K562 (cell line): ENCODE measurements around the gene C13orf42. TPM values are rescaled to one million over a fixed set of nuclear protein-coding genes. Genes with fewer than 3 reads are reported as not detected.

Source experiments
- ATAC-seq: fragments of 200-7000 bp; cut with Tn5 transposase; 3 replicates; pipeline ENCODE4 v1.9.1; 2020; ENCODE audit warnings: moderate library complexity
- BruUV-seq: library from RNA; stranded (reverse); fragments of 400-500 nt; replicated peaks from 2 replicates; lab custom pipeline; 2021; lab: Mats Ljungman, UMichigan
- CTCF ChIA-PET: fragments of 300-600 bp; formaldehyde crosslinking; extraction: SDS; loops from one replicate; lab custom pipeline; 2021; ENCODE audit warnings: low intra/inter-chr PET ratio; lab: Yijun Ruan, JAX
- POLR2A ChIA-PET: fragments of 300-600, 350-650 bp; sonication (Branson Sonifier 250); formaldehyde crosslinking; extraction: SDS; loops from one replicate; lab custom pipeline; 2021; ENCODE audit warnings: antibody characterized with exemption, inconsistent platforms; lab: Yijun Ruan, JAX
- DNase-seq, 4 experiments: peaks; one replicate each; pipeline versions ENCODE4 v3.0.0 to v3.0.0-alpha.2; 2011 to 2018; ENCODE audit warnings: low spot score in 3 of 4, mixed read lengths in 3 of 4; ENCODE audit errors: extremely low read depth in 1 of 4
- FAIRE-seq: peaks from 2 replicates; lab custom pipeline; 2011; peaks lifted over from hg19 to GRCh38; lab: Jason Lieb, UNC
- H2AFZ ChIP-seq: 2 replicates; pipeline ENCODE4 v1.6.0; 2011; ENCODE audit warnings: low read depth, low read length, control low read depth, inconsistent platforms
- H3K27ac ChIP-seq: fragments of 200-600 bp; 3 replicates; pipeline ENCODE4 v1.8.0; 2011; ENCODE audit warnings: low read depth, mild to moderate bottlenecking, control low read depth, inconsistent platforms, low read length, moderate library complexity, mixed read lengths; ENCODE audit errors: extremely low read depth
- H3K27me3 ChIP-seq, 2 experiments: fragments of 300-600 bp in 1 of 2; 2 replicates in 1 of 2; 3 replicates in 1 of 2; pipeline versions ENCODE4 v1.6.0 to v1.8.0; 2011; ENCODE audit warnings: inconsistent platforms in 2 of 2, low read length in 2 of 2, mild to moderate bottlenecking in 1 of 2, mixed read lengths in 1 of 2, moderate library complexity in 1 of 2; ENCODE audit not compliant: control insufficient read depth in 2 of 2, insufficient read depth in 2 of 2
- H3K36me3 ChIP-seq: fragments of 300-600 bp; 3 replicates; pipeline ENCODE4 v1.8.0; 2011; ENCODE audit warnings: mild to moderate bottlenecking, low read length, inconsistent platforms; ENCODE audit not compliant: control insufficient read depth, insufficient read depth
- H3K4me1 ChIP-seq, 2 experiments: fragments of 200-600 bp in 1 of 2; replicated peaks in 1 of 2; 2 replicates in 1 of 2; 3 replicates in 1 of 2; pipeline versions ENCODE4 v1.5.1 to v1.8.0; 2011; ENCODE audit warnings: inconsistent platforms in 2 of 2, low read length in 2 of 2, mild to moderate bottlenecking in 1 of 2, mixed read lengths in 1 of 2, moderate library complexity in 1 of 2; ENCODE audit not compliant: control insufficient read depth in 2 of 2, insufficient read depth in 2 of 2
- H3K4me2 ChIP-seq: 2 replicates; pipeline ENCODE4 v1.6.1; 2011; ENCODE audit warnings: low read length, control low read depth, inconsistent platforms, mixed read lengths; ENCODE audit not compliant: insufficient read depth
- H3K4me3 ChIP-seq: fragments of 200-600 bp; sonication (generic), shearing (Covaris generic); 2 replicates; pipeline ENCODE4 v1.5.1; 2016; ENCODE audit warnings: control low read depth, inconsistent platforms
- H3K79me2 ChIP-seq: fragments of 200-600 bp; 3 replicates; pipeline ENCODE4 v1.8.0; 2011; ENCODE audit warnings: low read length, inconsistent platforms; ENCODE audit not compliant: control insufficient read depth, insufficient read depth
- H3K9ac ChIP-seq, 2 experiments: 2 replicates each; pipeline versions ENCODE4 v1.6.0 to v1.6.1; 2011; ENCODE audit warnings: low read depth in 2 of 2, low read length in 2 of 2, control low read depth in 1 of 2, inconsistent platforms in 1 of 2, mild to moderate bottlenecking in 1 of 2, mixed read lengths in 1 of 2; ENCODE audit not compliant: insufficient read depth in 1 of 2
- H3K9me1 ChIP-seq: one replicate; pipeline ENCODE4 v1.6.0; 2011; ENCODE audit warnings: inconsistent platforms, mild to moderate bottlenecking, low read length, moderate library complexity; ENCODE audit not compliant: control insufficient read depth, insufficient read depth
- H3K9me3 ChIP-seq: replicated peaks from 2 replicates; pipeline ENCODE4 v1.5.1; 2011; ENCODE audit warnings: low read depth, low read length, inconsistent platforms; ENCODE audit not compliant: control insufficient read depth, insufficient read depth
- H4K20me1 ChIP-seq: replicated peaks from 2 replicates; pipeline ENCODE4 v1.6.1; 2011; ENCODE audit warnings: low read length, inconsistent platforms, mixed read lengths; ENCODE audit not compliant: control insufficient read depth, insufficient read depth
- ETV6 ChIP-seq, 3 experiments: fragments of 150-350 bp in 1 of 3; sonication (generic) in 1 of 3; formaldehyde crosslinking in 1 of 3; IDR thresholded peaks; 2 replicates each; pipeline versions ENCODE4 v1.6.1 to v1.8.0; 2014 to 2022; ENCODE audit warnings: borderline replicate concordance in 2 of 3, low read depth in 2 of 3, antibody characterized with exemption in 1 of 3, low read length in 1 of 3, mild to moderate bottlenecking in 1 of 3, missing genetic modification reagents in 1 of 3
- POU5F1 ChIP-seq: fragments of 150-350 bp; IDR thresholded peaks from 2 replicates; pipeline ENCODE4 v1.6.1; 2014; ENCODE audit warnings: borderline replicate concordance, low read length, low read depth, mild to moderate bottlenecking; ENCODE audit not compliant: partially characterized antibody
- SLC30A9 ChIP-seq: fragments of 250-450 bp; sonication (Bioruptor Pico); IDR thresholded peaks from 2 replicates; pipeline ENCODE4 v1.8.0; 2022; ENCODE audit warnings: mild to moderate bottlenecking, moderate library complexity
- ZKSCAN1 ChIP-seq: fragments of 150-350 bp; IDR thresholded peaks from 2 replicates; pipeline ENCODE4 v1.6.1; 2016; ENCODE audit warnings: low read depth, low read length
- ZNF263 ChIP-seq: sonication (generic); formaldehyde crosslinking; IDR thresholded peaks from 2 replicates; pipeline ENCODE4 v1.8.0; 2022; ENCODE audit warnings: mild to moderate bottlenecking, missing genetic modification reagents, borderline replicate concordance
- ZNF431 ChIP-seq: sonication (generic); formaldehyde crosslinking; IDR thresholded peaks from 2 replicates; pipeline ENCODE4 v1.8.0; 2022; ENCODE audit warnings: mild to moderate bottlenecking, missing genetic modification reagents
- WGBS: fragments of 100-300 bp; shearing (Covaris generic); methylation state at CpG from one replicate; pipeline ENCODE4 v1.1.6; 2016; ENCODE audit warnings: low coverage, mixed read lengths; ENCODE audit not compliant: insufficient coverage; ENCODE audit errors: missing lambda C conversion rate; 5-methylcytosine and 5-hydroxymethylcytosine counted together
- in situ Hi-C: fragments of 300-500 bp; cut with MboI; formaldehyde crosslinking; loops from 4 replicates; pipeline ENCODE4 v1.15.0; 2018; ENCODE audit warnings: inconsistent platforms, mixed read lengths
- intact Hi-C: fragments of 100-400 bp; cut with micrococcal nuclease; formaldehyde crosslinking; loops from 2 replicates; pipeline ENCODE4 v1.14.2; 2022
- polyA plus RNA-seq, 8 experiments: library from polyadenylated mRNA; depleted of rRNA in 4 of 8; stranded (reverse) in 5 of 8; unstranded in 3 of 8; fragments of >200 nt; fragmentation: Nextera tagmentation in 2 of 8; fragmentation: Illumina TruSeq in 1 of 8; extraction: Ambion mirVana in 2 of 8; extraction: Trizol in 1 of 8; gene quantifications; 2 replicates each; pipeline versions ENCODE4 v1.2.1 to v1.2.3, GENCODE V29; 2011 to 2014; ENCODE audit warnings: inconsistent platforms in 1 of 8, missing spikeins in 1 of 8
- total RNA-seq, 7 experiments: library from RNA; depleted of rRNA in 6 of 7; stranded (reverse); fragments of >200 nt in 6 of 7; fragmentation: Illumina TruSeq in 2 of 7; extraction: Trizol in 2 of 7; gene quantifications; 2 replicates each; pipeline versions ENCODE4 v1.2.1 to v1.2.3, GENCODE V29; 2011 to 2021; ENCODE audit warnings: low replicate concordance in 1 of 7
- TF ChIP-seq, protein P1 (sequence below): fragments of 250-450 bp; sonication (Bioruptor Pico); IDR thresholded peaks from 2 replicates; pipeline ENCODE4 v1.5.0; 2022; ENCODE audit warnings: mild to moderate bottlenecking
- TF ChIP-seq, protein P2 (sequence below), 2 experiments: IDR thresholded peaks in 1 of 2; conservative IDR thresholded peaks in 1 of 2; 2 replicates each; pipeline ENCODE4 v1.6.1; 2016; ENCODE audit warnings: low read depth in 2 of 2, mild to moderate bottlenecking in 1 of 2, missing compliant biosample characterization in 1 of 2, missing genetic modification characterization in 1 of 2, moderate library complexity in 1 of 2

Gene C13orf42
- total and polyA plus RNA-seq, 9 of the 15 experiments (the other 6 are each of a cell fraction or from before 2014, with no cell fraction given), result 0.18 TPM; not detected in 8

DNA sequence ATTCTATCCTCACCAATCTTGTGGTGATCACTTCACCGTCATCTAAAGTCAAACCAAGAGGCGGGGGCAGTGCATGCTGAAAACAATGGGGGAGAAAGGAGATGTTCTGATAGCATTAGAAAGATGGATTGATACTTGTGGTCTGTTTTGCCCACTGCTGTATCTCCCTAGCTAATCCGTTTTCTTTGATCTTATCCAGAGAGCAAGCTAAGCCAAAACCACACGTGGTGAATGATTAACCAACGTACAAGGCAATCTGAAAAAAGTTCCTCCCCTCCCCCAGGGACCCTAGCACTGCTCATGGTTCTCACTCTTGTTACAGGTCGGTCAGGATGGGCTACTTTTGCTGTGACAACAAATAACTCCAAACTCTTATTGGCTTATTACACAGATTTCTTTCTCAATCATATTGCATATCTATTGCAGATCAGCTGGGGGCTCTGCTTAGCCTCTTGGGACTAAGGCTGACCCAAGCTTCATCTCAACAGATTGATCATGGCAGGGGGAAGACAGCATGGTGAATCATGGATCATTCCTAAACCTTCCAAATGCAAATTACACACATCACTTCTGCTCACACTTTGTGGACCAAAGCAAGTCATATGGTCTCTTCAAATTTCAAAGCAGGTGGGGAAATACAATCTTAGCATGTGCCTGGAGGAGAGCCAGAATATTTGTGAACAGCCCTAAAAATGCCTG is 11.9 kb upstream of the C13orf42 start:
- intact Hi-C loops, result no loop called here
- H3K9me1 ChIP-seq, result no peaks in the 10 kb centered on the region
- ChIA-PET POLR2A (no interaction called here), CTCF (no interaction called here)
- no peak for DNase-seq
- ATAC-seq, result no peak
- in situ Hi-C loops, result loop anchor here (10.0 kb wide), 1 partner anchor 672 kb away; no protein-coding TSS in a partner anchor
- no peaks in the 10 kb centered on the region for H3K27me3 ChIP-seq
- H3K9me3 ChIP-seq, result no peaks in the 10 kb centered on the region
- H3K36me3 ChIP-seq, result no peaks in the 10 kb centered on the region
- no peak overlapping the region for H3K4me3 ChIP-seq
- no peaks in the 10 kb centered on the region for H4K20me1 ChIP-seq
- no peak overlapping the region for H2AFZ ChIP-seq
- H3K27ac ChIP-seq, result no peak overlapping the region
- H3K4me1 ChIP-seq, result no peaks in the 10 kb centered on the region
- H3K79me2 ChIP-seq, result no peaks in the 10 kb centered on the region
- H3K9ac ChIP-seq, result no peak overlapping the region
- no peak overlapping the region for H3K4me2 ChIP-seq
- no TSS peak for BruUV-seq
- 4% methylated on average over 6 of the region's 6 CpGs for WGBS
- no peak for FAIRE-seq
- TF ChIP-seq ETV6 (IDR thresholded peaks at IDR 0.05; ENCODE audit: borderline replicate concordance in 1 of 2, low read depth in 2 of 2, low read length in 1 of 2) (no peak), ETV6 (CRISPR knock-in tag; IDR thresholded peaks at IDR 0.05; ENCODE audit: borderline replicate concordance) (no peak), ZNF263 (CRISPR knock-in tag) (no peak), SLC30A9 (CRISPR knock-in tag) (no peak), ZKSCAN1 (no peak), POU5F1 (no peak), ZNF431 (CRISPR knock-in tag) (no peak)
- TF ChIP-seq, protein P1, sequence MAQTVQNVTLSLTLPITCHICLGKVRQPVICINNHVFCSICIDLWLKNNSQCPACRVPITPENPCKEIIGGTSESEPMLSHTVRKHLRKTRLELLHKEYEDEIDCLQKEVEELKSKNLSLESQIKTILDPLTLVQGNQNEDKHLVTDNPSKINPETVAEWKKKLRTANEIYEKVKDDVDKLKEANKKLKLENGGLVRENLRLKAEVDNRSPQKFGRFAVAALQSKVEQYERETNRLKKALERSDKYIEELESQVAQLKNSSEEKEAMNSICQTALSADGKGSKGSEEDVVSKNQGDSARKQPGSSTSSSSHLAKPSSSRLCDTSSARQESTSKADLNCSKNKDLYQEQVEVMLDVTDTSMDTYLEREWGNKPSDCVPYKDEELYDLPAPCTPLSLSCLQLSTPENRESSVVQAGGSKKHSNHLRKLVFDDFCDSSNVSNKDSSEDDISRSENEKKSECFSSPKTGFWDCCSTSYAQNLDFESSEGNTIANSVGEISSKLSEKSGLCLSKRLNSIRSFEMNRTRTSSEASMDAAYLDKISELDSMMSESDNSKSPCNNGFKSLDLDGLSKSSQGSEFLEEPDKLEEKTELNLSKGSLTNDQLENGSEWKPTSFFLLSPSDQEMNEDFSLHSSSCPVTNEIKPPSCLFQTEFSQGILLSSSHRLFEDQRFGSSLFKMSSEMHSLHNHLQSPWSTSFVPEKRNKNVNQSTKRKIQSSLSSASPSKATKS (CRISPR knock-in tag), result no peak
- TF ChIP-seq, protein P2, sequence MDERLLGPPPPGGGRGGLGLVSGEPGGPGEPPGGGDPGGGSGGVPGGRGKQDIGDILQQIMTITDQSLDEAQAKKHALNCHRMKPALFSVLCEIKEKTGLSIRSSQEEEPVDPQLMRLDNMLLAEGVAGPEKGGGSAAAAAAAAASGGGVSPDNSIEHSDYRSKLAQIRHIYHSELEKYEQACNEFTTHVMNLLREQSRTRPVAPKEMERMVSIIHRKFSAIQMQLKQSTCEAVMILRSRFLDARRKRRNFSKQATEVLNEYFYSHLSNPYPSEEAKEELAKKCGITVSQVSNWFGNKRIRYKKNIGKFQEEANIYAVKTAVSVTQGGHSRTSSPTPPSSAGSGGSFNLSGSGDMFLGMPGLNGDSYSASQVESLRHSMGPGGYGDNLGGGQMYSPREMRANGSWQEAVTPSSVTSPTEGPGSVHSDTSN (CRISPR knock-in tag; IDR thresholded peaks at IDR 0.05; ENCODE audit: low read depth), result no peak
- TF ChIP-seq, protein P2 (tag; conservative IDR thresholded peaks at IDR 0.05; ENCODE audit: low read depth), result no peak
